ENCODE results near the gene HSP90AB1. TPM values are rescaled to one million over a fixed set of nuclear protein-coding genes. Genes with fewer than 3 reads are reported as not detected.
A peak's percentile ranks its signal among the peaks of the same experiment; 100 is the strongest.

HSP90AB1 gene
- total and polyA plus RNA-seq, 2 of the 8 experiments (the other 6 are each of a cell fraction or from before 2014, with no cell fraction given): 1,564 to 2,297 TPM

- DNase-seq (ENCODE audit: low read depth in 1 of 2, low spot score in 2 of 2) (no peak), FAIRE-seq (no peak)
- Histone ChIP-seq H2AK5ac (ENCODE audit: low read depth, low read length) (no peak overlapping the region), H2BK5ac (ENCODE audit: low read depth, low read length) (peak overlapping the region; percentile 26; the same call in 1 of the 2 replicates), H3K23me2 (ENCODE audit: low read depth, low read length) (peaks cover 16% of the 10 kb centered on the region), H3K23ac (ENCODE audit: insufficient read length) (no peak overlapping the region), H3K9ac (replicated peaks in 1 of 4; ENCODE audit: extremely low read depth in 1 of 4, low read depth in 3 of 4, low read length in 3 of 4) (peak overlapping the region in 3 of 4 experiments; percentile 41 to 67 (median 42); a peak in 5 of 7 replicates), H3K9me3 (ENCODE audit: insufficient read depth in 2 of 2, low read depth in 1 of 2, low read length in 1 of 2) (no peaks in the 10 kb centered on the region), H3K36me3 (ENCODE audit: control insufficient read depth in 2 of 4, insufficient read depth in 4 of 4, low read length in 3 of 4) (peaks cover 6 to 13% (median 7%) of the 10 kb centered on the region in 4 experiments; a peak in 5 of 8 replicates), H3K4ac (replicated peaks; ENCODE audit: insufficient read length, low read depth, low read length) (peak overlapping the region; percentile 46), H3K4me1 (replicated peaks in 1 of 4; ENCODE audit: control insufficient read depth in 3 of 4, insufficient read depth in 4 of 4, low read length in 3 of 4) (peaks cover 15 to 48% (median 35%) of the 10 kb centered on the region in 4 experiments), H3K79me1 (ENCODE audit: low read depth, low read length) (peaks cover 23% of the 10 kb centered on the region), H2BK15ac (ENCODE audit: low read length) (0 out of 2 replicates have a peak overlapping the region, but pooled peaks have one; percentile 67), H4K8ac (ENCODE audit: extremely low read depth, insufficient read depth, low read length) (no peak overlapping the region), H3K56ac (replicated peaks; ENCODE audit: insufficient read length, low read depth, low read length) (no peak overlapping the region), H2AFZ (ENCODE audit: low read length) (no peak overlapping the region), H2BK12ac (ENCODE audit: low read depth, low read length) (peak overlapping the region; percentile 68; the same call in 1 of the 2 replicates), H3K14ac (ENCODE audit: insufficient read length) (no peak overlapping the region), H3K18ac (ENCODE audit: extremely low read depth, low read length) (peak overlapping the region; percentile 68; the same call in 1 of the 2 replicates), H4K91ac (replicated peaks; ENCODE audit: insufficient read length, low read length) (peak overlapping the region; percentile 5), H3K4me2 (ENCODE audit: insufficient read depth in 1 of 2, low read depth in 2 of 2, low read length in 2 of 2) (peak overlapping the region; percentile 94 to 95), H4K20me1 (replicated peaks in 1 of 2; ENCODE audit: control insufficient read depth in 1 of 2, insufficient read depth in 2 of 2, low read length in 2 of 2) (peaks cover 30 to 38% of the 10 kb centered on the region in 2 experiments), H4K5ac (ENCODE audit: insufficient read length, low read depth, low read length) (peak overlapping the region; percentile 25), H3K4me3 (ENCODE audit: extremely low read depth in 1 of 4, insufficient read depth in 2 of 4, low read depth in 3 of 4, low read length in 4 of 4) (peak overlapping the region; percentile 65 to 90 (median 78)), H3K79me2 (ENCODE audit: control insufficient read depth in 1 of 2, insufficient read depth in 2 of 2, low read length in 2 of 2) (peaks cover 10 to 47% of the 10 kb centered on the region in 2 experiments; a peak in 3 of 4 replicates), H2BK20ac (ENCODE audit: low read length) (no peak overlapping the region), H3K27ac (ENCODE audit: low read depth, low read length) (no peak overlapping the region), H3K27me3 (replicated peaks in 1 of 4; ENCODE audit: control insufficient read depth in 3 of 4, extremely low read depth in 1 of 4, insufficient read depth in 3 of 4, low read length in 3 of 4) (no peaks in the 10 kb centered on the region), H2BK120ac (replicated peaks; ENCODE audit: low read depth, low read length) (no peak overlapping the region)
- ChIA-PET POLR2A (ENCODE audit: partially characterized antibody) (interaction anchor here (0.9 to 21.0 kb wide), 15 partner anchors 11 to 88 kb away, joined by 3 to 477 read pairs (median 9); partner anchors contain the start of genes AARS2, HSP90AB1 and SLC35B2), CTCF (ENCODE audit: partially characterized antibody) (interaction anchor here (0.6 to 19.4 kb wide), 28 partner anchors 8 to 511 kb away, joined by 3 to 287 read pairs (median 6); partner anchors contain the start of genes HSP90AB1, MYMX, SLC35B2 and TMEM151B)
- 12% methylated on average over 14 of the region's 18 CpGs; no CpG with 5 or more reads in 1 of the 2 experiments for WGBS, 2 experiments (ENCODE audit: extremely low coverage in 1 of 2, insufficient coverage in 1 of 2, insufficient read length in 1 of 2, insufficient replicate concordance in 2 of 2, low coverage in 1 of 2, low lambda C conversion rate in 2 of 2, missing lambda C conversion rate in 1 of 2)
- no peak for TF ChIP-seq JUN (IDR thresholded peaks at IDR 0.05; ENCODE audit: low read depth, low read length)
- 0 out of 2 replicates have a peak, but pooled peaks have one; percentile 15 for TF ChIP-seq POLR2AphosphoS5 (IDR thresholded peaks at IDR 0.05; ENCODE audit: low read depth, low read length)
- peak in 2 of 3 experiments; percentile 33 to 39; a peak in 2 of 4 replicates for TF ChIP-seq CTCF (IDR thresholded peaks at IDR 0.05; ENCODE audit: control extremely low read depth in 1 of 3, insufficient read depth in 1 of 3, low read depth in 1 of 3, low read length in 3 of 3)
- no peak for TF ChIP-seq SP1 (IDR thresholded peaks at IDR 0.05; ENCODE audit: low read depth, low read length)
- TF ChIP-seq CREB1 (IDR thresholded peaks at IDR 0.05): 0 out of 2 replicates have a peak, but pooled peaks have one; percentile 4
- peak in 1 of 2 experiments; percentile 60; a peak in 1 of 3 replicates for TF ChIP-seq POLR2A (IDR thresholded peaks at IDR 0.05; ENCODE audit: control extremely low read depth in 1 of 2, low read depth in 2 of 2, low read length in 2 of 2)
- TF ChIP-seq E2F6 (IDR thresholded peaks at IDR 0.05): no peak
Observed at GRCh38 chr6:44224029-44224964, 22.6 kb upstream of the HSP90AB1 start.
